IMR-90 (cell line): ENCODE measurements around the gene FBXO28. TPM values are rescaled to one million over a fixed set of nuclear protein-coding genes. Genes with fewer than 3 reads are reported as not detected.

ENCODE experiments used
- ATAC-seq: fragments of 200-7000 bp; cut with Tn5 transposase; 2 replicates; pipeline ENCODE4 v1.9.1; 2020; ENCODE audit warnings: low read depth, mild to moderate bottlenecking, moderate library complexity
- BruUV-seq: library from RNA; stranded (reverse); fragments of 400-500 nt; replicated peaks from 2 replicates; lab custom pipeline; 2021; lab: Mats Ljungman, UMichigan
- CTCF ChIA-PET: fragments of 300-600 bp; formaldehyde crosslinking; extraction: SDS; loops from one replicate; lab custom pipeline; 2021; ENCODE audit warnings: antibody characterized with exemption; lab: Yijun Ruan, JAX
- POLR2A ChIA-PET: fragments of 300-600 bp; sonication (Branson Sonifier 250); formaldehyde crosslinking; loops from one replicate; lab custom pipeline; 2022; ENCODE audit warnings: antibody characterized with exemption; ENCODE audit not compliant: unreplicated experiment; lab: Charles Lee
- DNase-seq: peaks from one replicate; pipeline ENCODE4 v3.0.0; 2013
- H2AFZ ChIP-seq: replicated peaks from 2 replicates; pipeline ENCODE3; 2013; ENCODE audit warnings: low read length, mild to moderate bottlenecking; ENCODE audit not compliant: poor library complexity
- H2AK5ac ChIP-seq: 2 replicates; pipeline ENCODE4 v1.6.1; 2013; ENCODE audit warnings: low read depth, low read length, inconsistent platforms
- H2AK9ac ChIP-seq: replicated peaks from 2 replicates; pipeline ENCODE3; 2013; ENCODE audit warnings: mild to moderate bottlenecking, low read depth, low read length, moderate library complexity; ENCODE audit not compliant: poor library complexity
- H2BK120ac ChIP-seq: 2 replicates; pipeline ENCODE4 v1.6.1; 2013; ENCODE audit warnings: low read depth, low read length, inconsistent platforms
- H2BK15ac ChIP-seq: 3 replicates; pipeline ENCODE4 v1.6.1; 2013; ENCODE audit warnings: low read depth, low read length, inconsistent platforms
- H2BK20ac ChIP-seq: 2 replicates; pipeline ENCODE4 v1.6.1; 2013; ENCODE audit warnings: low read depth, mild to moderate bottlenecking, inconsistent platforms, low read length, moderate library complexity
- H2BK5ac ChIP-seq: 2 replicates; pipeline ENCODE4 v1.6.1; 2013; ENCODE audit warnings: mild to moderate bottlenecking, low read depth, low read length, inconsistent platforms; ENCODE audit not compliant: poor library complexity, severe bottlenecking
- H3K14ac ChIP-seq: replicated peaks from 2 replicates; pipeline ENCODE4 v1.6.1; 2013; ENCODE audit warnings: low read depth, low read length, inconsistent platforms
- H3K18ac ChIP-seq: 2 replicates; pipeline ENCODE4 v1.6.1; 2013; ENCODE audit warnings: low read depth, low read length, control low read depth
- H3K23ac ChIP-seq: 2 replicates; pipeline ENCODE4 v1.6.1; 2013; ENCODE audit warnings: low read depth, low read length, inconsistent platforms
- H3K27ac ChIP-seq: 2 replicates; pipeline ENCODE4 v1.5.1; 2013; ENCODE audit warnings: mild to moderate bottlenecking, control low read depth, low read length; ENCODE audit not compliant: insufficient read depth
- H3K27me3 ChIP-seq: 2 replicates; pipeline ENCODE4 v1.6.1; 2013; ENCODE audit warnings: low read length; ENCODE audit not compliant: control insufficient read depth, insufficient read depth
- H3K36me3 ChIP-seq: 2 replicates; pipeline ENCODE4 v1.6.1; 2013; ENCODE audit warnings: low read length, mixed read lengths; ENCODE audit not compliant: control insufficient read depth, insufficient read depth
- H3K4ac ChIP-seq: 2 replicates; pipeline ENCODE4 v1.6.1; 2013; ENCODE audit warnings: low read depth, low read length, inconsistent platforms
- H3K4me1 ChIP-seq: 2 replicates; pipeline ENCODE4 v1.6.1; 2013; ENCODE audit warnings: low read length, mixed read lengths; ENCODE audit not compliant: control insufficient read depth, insufficient read depth
- H3K4me2 ChIP-seq: 2 replicates; pipeline ENCODE4 v1.6.1; 2013; ENCODE audit warnings: low read depth, mild to moderate bottlenecking, control low read depth, low read length, moderate library complexity
- H3K4me3 ChIP-seq: 2 replicates; pipeline ENCODE4 v1.5.1; 2013; ENCODE audit warnings: low read depth, mild to moderate bottlenecking, control low read depth, low read length, moderate library complexity; ENCODE audit not compliant: insufficient read depth
- H3K56ac ChIP-seq: 2 replicates; pipeline ENCODE4 v1.6.1; 2013; ENCODE audit warnings: low read length, inconsistent platforms; ENCODE audit not compliant: insufficient read depth; ENCODE audit errors: extremely low read depth
- H3K79me1 ChIP-seq, 2 experiments: 2 replicates each; pipeline ENCODE4 v1.6.1; 2013; ENCODE audit warnings: low read length in 2 of 2, inconsistent platforms in 1 of 2, low read depth in 1 of 2
- H3K9ac ChIP-seq: 2 replicates; pipeline ENCODE4 v1.6.1; 2013; ENCODE audit warnings: low read depth, low read length, control low read depth
- H3K9me1 ChIP-seq: 2 replicates; pipeline ENCODE4 v1.6.1; 2013; ENCODE audit warnings: low read length, inconsistent platforms; ENCODE audit not compliant: insufficient read depth
- H3K9me3 ChIP-seq: 2 replicates; pipeline ENCODE4 v1.6.1; 2013; ENCODE audit warnings: low read length; ENCODE audit not compliant: control insufficient read depth, insufficient read depth
- H4K20me1 ChIP-seq: 2 replicates; pipeline ENCODE4 v1.6.1; 2013; ENCODE audit warnings: low read length, inconsistent platforms; ENCODE audit not compliant: insufficient read depth
- H4K5ac ChIP-seq: 2 replicates; pipeline ENCODE4 v1.6.1; 2013; ENCODE audit warnings: mild to moderate bottlenecking, low read depth, low read length, control low read depth
- H4K8ac ChIP-seq, 2 experiments: 2 replicates each; pipeline ENCODE4 v1.6.1; 2013; ENCODE audit warnings: low read depth in 2 of 2, low read length in 2 of 2, control low read depth in 1 of 2, inconsistent platforms in 1 of 2
- H4K91ac ChIP-seq: 2 replicates; pipeline ENCODE4 v1.6.1; 2013; ENCODE audit warnings: low read depth, low read length, inconsistent platforms; ENCODE audit not compliant: insufficient read depth
- CEBPB ChIP-seq: IDR thresholded peaks from 2 replicates; pipeline ENCODE4 v1.6.1; 2012; ENCODE audit warnings: low read depth, low read length, improper control_type of control experiment
- POLR2A ChIP-seq: IDR thresholded peaks from 2 replicates; pipeline ENCODE4 v1.6.1; 2012; ENCODE audit warnings: mild to moderate bottlenecking, low read depth, low read length
- WGBS, 2 experiments: methylation state at CpG; one replicate each; pipeline versions ENCODE4 v1.1.5 to v1.1.7; 2013; ENCODE audit warnings: missing lambda C conversion rate in 2 of 2; ENCODE audit not compliant: insufficient read length in 1 of 2; ENCODE audit errors: extremely low coverage in 2 of 2; 5-methylcytosine and 5-hydroxymethylcytosine counted together
- dilution Hi-C: fragments of 300-500 bp; cut with HindIII; formaldehyde crosslinking; loops from one replicate; pipeline ENCODE4 v1.14.3; 2018; ENCODE audit warnings: low sequenced_read_pairs; ENCODE audit not compliant: unreplicated experiment
- in situ Hi-C: fragments of 300-500 bp; cut with MboI; formaldehyde crosslinking; loops from 3 replicates; pipeline ENCODE4 v1.14.3; 2019; ENCODE audit warnings: low sequenced_read_pairs, inconsistent platforms, mixed read lengths
- intact Hi-C: fragments of 100-400 bp; cut with micrococcal nuclease; formaldehyde crosslinking; loops from 2 replicates; pipeline ENCODE4 v1.10.0; 2022
- polyA plus RNA-seq, 3 experiments: library from polyadenylated mRNA; depleted of rRNA; stranded (reverse); fragments of >200 nt; gene quantifications; 2 replicates each; pipeline ENCODE4 v1.2.3, GENCODE V29; 2012; ENCODE audit warnings: low replicate concordance in 1 of 3
- total RNA-seq: library from RNA; depleted of rRNA; stranded (reverse); fragments of >200 nt; gene quantifications from 2 replicates; pipeline ENCODE4 v1.2.3, GENCODE V29; 2012

The FBXO28 gene
- total and polyA plus RNA-seq, 2 of the 4 experiments (the other 2 are of a cell fraction), result 11.6 to 22.6 TPM

GRCh38 chr1:224163311-224163710 is 49.4 kb downstream of the FBXO28 start:
- H2BK120ac ChIP-seq, result no peak overlapping the region
- H3K18ac ChIP-seq, result no peak overlapping the region
- ChIA-PET POLR2A (interaction anchor here (0.6 kb wide), 1 partner anchor 137 kb away, joined by 3 read pairs; no protein-coding TSS in a partner anchor), CTCF (no interaction called here)
- no peaks in the 10 kb centered on the region for H3K27me3 ChIP-seq
- H3K14ac ChIP-seq, result no peak overlapping the region
- no peak for ATAC-seq
- no peak overlapping the region for H2BK20ac ChIP-seq
- H2AK9ac ChIP-seq, result no peak overlapping the region
- H3K4me1 ChIP-seq, result no peaks in the 10 kb centered on the region
- H3K23ac ChIP-seq, result no peak overlapping the region
- dilution Hi-C loops, result no loop called here
- no peak overlapping the region for H4K91ac ChIP-seq
- H4K5ac ChIP-seq, result no peak overlapping the region
- no peak overlapping the region for H2BK15ac ChIP-seq
- H3K4me3 ChIP-seq, result no peak overlapping the region
- H3K4ac ChIP-seq, result no peak overlapping the region
- H2AK5ac ChIP-seq, result no peak overlapping the region
- no peak overlapping the region for H2BK5ac ChIP-seq
- intact Hi-C loops, result no loop called here
- no peak overlapping the region for H4K8ac ChIP-seq
- no peak overlapping the region for H3K4me2 ChIP-seq
- H3K9ac ChIP-seq, result no peak overlapping the region
- H2AFZ ChIP-seq, result no peak overlapping the region
- TF ChIP-seq CEBPB, result no peak
- TF ChIP-seq POLR2A, result no peak
- H3K56ac ChIP-seq, result no peak overlapping the region
- BruUV-seq, result no TSS peak
- H3K27ac ChIP-seq, result no peak overlapping the region
- no peak for DNase-seq
- H3K9me3 ChIP-seq, result no peaks in the 10 kb centered on the region
- in situ Hi-C loops, result no loop called here
- whole genome bisulfite sequencing, 2 experiments, result no CpG with 5 or more reads among the region's 2 CpGs
- no peaks in the 10 kb centered on the region for H4K20me1 ChIP-seq
- H3K79me1 ChIP-seq, result 0 out of 4 replicates have a peak, but pooled peaks cover 0 to 3% of the 10 kb centered on the region in 2 experiments
- H3K36me3 ChIP-seq, result peaks cover 5% of the 10 kb centered on the region; the same call in 1 of the 2 replicates
- H3K9me1 ChIP-seq, result no peaks in the 10 kb centered on the region
